ENCODE data around the gene SMC1B.
"Not testable (repeated sequence)": the region's sequence is repeated elsewhere in the genome, so short reads cannot be mapped to it uniquely, and the experiment has no call there.

SMC1B gene

DNA sequence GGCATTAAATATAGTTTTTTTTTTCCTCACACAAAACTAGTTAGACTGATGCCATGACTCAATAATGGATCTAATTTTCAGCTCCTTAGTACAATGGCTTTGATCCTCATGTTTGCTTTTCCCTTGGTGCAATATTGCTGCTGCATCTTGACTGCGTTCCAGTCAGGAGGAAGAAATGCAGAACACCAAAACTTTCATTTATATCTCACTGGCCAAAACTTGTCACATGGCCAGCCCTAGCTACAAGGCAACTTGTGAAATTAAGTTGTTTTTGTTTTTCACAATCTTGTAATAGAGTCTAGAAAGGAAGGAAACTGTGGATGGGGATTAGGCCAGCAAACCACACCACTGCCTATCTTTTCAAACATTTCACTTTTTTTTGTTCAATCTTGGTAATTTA lies 36.7 kb downstream of the SMC1B start:
- Histone ChIP-seq H3K36me3 (no peaks in the 10 kb centered on the region), H3K27me3 (no peaks in the 10 kb centered on the region), H3K4me1 (no peaks in the 10 kb centered on the region), H3K4me3 (ENCODE audit: low read depth, low read length) (no peak overlapping the region), H3K9me3 (peaks cover 3% of the 10 kb centered on the region; the same call in 1 of the 2 replicates)
- no peak for DNase-seq
- TF ChIP-seq, protein P1, sequence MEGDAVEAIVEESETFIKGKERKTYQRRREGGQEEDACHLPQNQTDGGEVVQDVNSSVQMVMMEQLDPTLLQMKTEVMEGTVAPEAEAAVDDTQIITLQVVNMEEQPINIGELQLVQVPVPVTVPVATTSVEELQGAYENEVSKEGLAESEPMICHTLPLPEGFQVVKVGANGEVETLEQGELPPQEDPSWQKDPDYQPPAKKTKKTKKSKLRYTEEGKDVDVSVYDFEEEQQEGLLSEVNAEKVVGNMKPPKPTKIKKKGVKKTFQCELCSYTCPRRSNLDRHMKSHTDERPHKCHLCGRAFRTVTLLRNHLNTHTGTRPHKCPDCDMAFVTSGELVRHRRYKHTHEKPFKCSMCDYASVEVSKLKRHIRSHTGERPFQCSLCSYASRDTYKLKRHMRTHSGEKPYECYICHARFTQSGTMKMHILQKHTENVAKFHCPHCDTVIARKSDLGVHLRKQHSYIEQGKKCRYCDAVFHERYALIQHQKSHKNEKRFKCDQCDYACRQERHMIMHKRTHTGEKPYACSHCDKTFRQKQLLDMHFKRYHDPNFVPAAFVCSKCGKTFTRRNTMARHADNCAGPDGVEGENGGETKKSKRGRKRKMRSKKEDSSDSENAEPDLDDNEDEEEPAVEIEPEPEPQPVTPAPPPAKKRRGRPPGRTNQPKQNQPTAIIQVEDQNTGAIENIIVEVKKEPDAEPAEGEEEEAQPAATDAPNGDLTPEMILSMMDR (IDR thresholded peaks at IDR 0.05; ENCODE audit: low read depth, low read length), result no peak

DNA sequence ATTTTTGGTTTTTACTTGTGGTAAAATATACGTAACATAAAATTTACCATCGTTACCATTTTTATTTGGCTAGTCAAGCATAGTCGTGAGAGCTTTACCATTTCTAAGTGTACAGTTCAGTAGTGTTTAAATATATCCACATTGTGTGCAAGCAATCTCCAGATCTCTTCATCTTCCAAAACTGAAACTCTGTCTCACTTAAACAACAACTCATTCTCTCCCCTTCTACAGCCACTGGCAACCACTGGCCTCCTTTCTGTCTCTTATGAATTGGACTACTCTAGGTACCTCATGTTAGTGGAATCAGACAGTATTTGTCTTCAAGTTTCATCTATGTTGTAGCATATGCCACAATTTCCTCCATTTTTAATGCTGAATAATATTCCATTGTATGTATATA lies 37.4 kb downstream of the SMC1B start:
- DNase-seq, result no peak
- TF ChIP-seq, protein P1 (IDR thresholded peaks at IDR 0.05; ENCODE audit: low read depth, low read length), result no peak

DNA sequence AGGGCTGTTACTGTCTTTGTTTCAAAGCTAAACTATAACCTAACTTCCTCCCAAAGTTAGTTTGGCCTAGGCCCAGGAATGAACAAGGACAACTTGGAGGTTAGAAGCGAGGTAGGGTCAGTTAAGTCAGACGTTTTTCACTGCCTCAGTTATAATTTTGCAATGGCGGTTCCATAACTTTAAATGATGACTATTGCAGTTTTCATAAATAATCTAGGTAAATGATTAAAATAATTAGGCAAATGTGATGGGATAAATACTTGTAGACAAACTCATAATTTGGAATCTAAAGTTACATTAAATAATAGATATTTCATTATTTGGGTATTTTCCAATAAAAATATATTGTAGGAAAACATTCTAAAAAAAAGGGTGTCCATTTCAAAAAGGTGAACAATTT lies 39.8 kb downstream of the SMC1B start:
- H3K27me3 ChIP-seq; H3K9me3 ChIP-seq; H3K4me1 ChIP-seq; H3K4me3 ChIP-seq (ENCODE audit: low read depth, low read length); H3K36me3 ChIP-seq; DNase-seq: not testable (repeated sequence)

More for the DNA sequence above, 37.4 kb downstream of the SMC1B start:
- H3K4me1 ChIP-seq, result no peaks in the 10 kb centered on the region
- H3K9me3 ChIP-seq, result peaks cover 3% of the 10 kb centered on the region; the same call in 1 of the 2 replicates
- H3K36me3 ChIP-seq, result no peaks in the 10 kb centered on the region
- H3K27me3 ChIP-seq, result no peaks in the 10 kb centered on the region
- H3K4me3 ChIP-seq (ENCODE audit: low read depth, low read length), result no peak overlapping the region

DNA sequence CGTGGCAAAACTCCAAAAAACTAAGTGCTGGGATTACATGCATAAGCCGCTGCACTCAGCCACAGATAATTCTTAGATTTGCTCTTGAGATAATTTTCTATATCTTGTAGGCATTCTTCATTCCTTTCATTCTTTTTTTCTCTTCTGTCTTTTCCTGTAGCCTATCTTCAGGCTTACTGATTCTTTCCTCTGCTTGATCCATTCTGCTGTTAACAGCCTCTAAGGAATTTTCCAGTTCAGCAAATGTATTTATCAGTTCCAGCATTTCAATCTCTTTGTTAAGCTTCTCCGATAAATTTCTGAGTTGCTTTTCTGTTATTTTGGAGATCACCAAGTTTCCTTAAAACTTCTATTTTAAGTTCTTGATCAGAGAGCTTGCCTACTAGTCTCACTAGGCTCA lies 46.7 kb downstream of the SMC1B start:
- Histone ChIP-seq H3K27me3 (no peaks in the 10 kb centered on the region), H3K36me3 (no peaks in the 10 kb centered on the region), H3K4me1 (no peaks in the 10 kb centered on the region), H3K9me3 (no peaks in the 10 kb centered on the region), H3K4me3 (ENCODE audit: low read depth, low read length) (no peak overlapping the region)
- no peak for DNase-seq
- TF ChIP-seq, protein P1 (IDR thresholded peaks at IDR 0.05; ENCODE audit: low read depth, low read length), result no peak

DNA sequence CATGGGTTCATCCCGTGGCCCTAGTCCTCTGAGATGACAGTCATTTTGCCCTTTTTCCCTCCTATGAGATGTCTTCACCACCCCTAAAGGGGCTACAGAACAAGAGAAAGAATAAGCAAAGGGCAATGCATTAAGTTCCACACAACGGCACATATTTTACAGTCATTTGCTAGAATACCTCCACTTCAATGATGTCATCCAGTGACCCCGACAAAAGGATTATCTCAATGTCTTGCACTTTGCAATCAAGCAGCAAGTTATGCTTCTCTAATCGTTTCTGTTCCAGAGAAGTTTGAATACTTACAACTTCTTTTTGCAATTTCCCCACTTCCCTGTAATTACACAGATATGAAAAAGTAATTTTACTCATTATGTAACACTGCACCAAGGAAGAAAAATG lies 53.8 kb downstream of the SMC1B start:
- TF ChIP-seq, protein P1 (IDR thresholded peaks at IDR 0.05; ENCODE audit: low read depth, low read length), result no peak
- no peaks in the 10 kb centered on the region for H3K4me1 ChIP-seq
- DNase-seq, result no peak
- no peak overlapping the region for H3K4me3 ChIP-seq (ENCODE audit: low read depth, low read length)
- no peaks in the 10 kb centered on the region for H3K27me3 ChIP-seq
- H3K36me3 ChIP-seq, result no peaks in the 10 kb centered on the region
- no peaks in the 10 kb centered on the region for H3K9me3 ChIP-seq

DNA sequence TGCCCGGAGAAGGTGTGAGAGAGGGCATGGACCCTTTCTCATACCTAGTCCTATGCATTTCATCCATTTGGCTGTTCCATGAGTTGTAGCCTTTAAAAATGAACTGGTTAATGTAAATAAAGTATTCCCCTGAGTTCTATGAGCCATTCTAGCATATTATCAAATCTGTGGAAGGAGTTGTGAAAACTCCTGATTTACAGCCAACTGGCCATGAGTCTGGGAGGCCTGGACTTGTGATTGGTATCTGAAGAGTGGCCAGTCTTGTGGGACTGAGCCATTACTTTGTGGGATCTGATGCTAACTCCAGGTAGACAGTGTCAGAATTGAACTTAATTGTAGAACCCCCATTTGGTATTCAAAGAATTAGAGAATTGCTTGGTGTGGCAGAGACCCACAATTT lies 55.3 kb downstream of the SMC1B start:
- Histone ChIP-seq H3K9me3 (no peaks in the 10 kb centered on the region), H3K36me3 (no peaks in the 10 kb centered on the region), H3K4me1 (no peaks in the 10 kb centered on the region), H3K27me3 (no peaks in the 10 kb centered on the region), H3K4me3 (ENCODE audit: low read depth, low read length) (no peak overlapping the region)
- no peak for DNase-seq
- TF ChIP-seq, protein P1 (IDR thresholded peaks at IDR 0.05; ENCODE audit: low read depth, low read length), result no peak

DNA sequence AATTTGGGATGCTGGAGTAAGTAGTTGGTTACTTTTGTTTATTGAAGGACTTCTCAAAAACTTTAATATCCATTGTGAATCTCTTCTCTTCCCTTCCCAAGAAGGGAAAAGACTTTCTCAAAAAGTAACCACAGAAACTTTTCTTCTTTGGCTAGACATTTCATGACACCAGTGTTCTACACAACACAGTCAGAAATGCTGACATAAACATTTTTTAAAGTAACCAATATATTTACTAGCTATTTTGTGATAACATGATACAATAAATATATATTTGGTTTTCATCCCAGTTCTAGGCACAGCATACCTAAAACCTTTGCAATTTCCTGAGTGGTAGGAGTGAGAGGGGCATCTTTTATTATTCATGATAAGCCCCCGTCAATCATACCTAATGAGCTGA lies 55.9 kb downstream of the SMC1B start:
- no peaks in the 10 kb centered on the region for H3K36me3 ChIP-seq
- no peaks in the 10 kb centered on the region for H3K4me1 ChIP-seq
- no peak for DNase-seq
- TF ChIP-seq, protein P1 (IDR thresholded peaks at IDR 0.05; ENCODE audit: low read depth, low read length), result no peak
- no peaks in the 10 kb centered on the region for H3K9me3 ChIP-seq
- no peaks in the 10 kb centered on the region for H3K27me3 ChIP-seq
- H3K4me3 ChIP-seq (ENCODE audit: low read depth, low read length), result no peak overlapping the region
